Spleen (tissue), 7 donors: ENCODE results near the gene KCNAB1.

Experiments used
- POLR2A ChIP-seq, 3 donors: fragments of 450-650 bp; IDR thresholded peaks; one replicate each; pipeline ENCODE4 v1.5.1; 2017; ENCODE audit warnings: antibody characterized with exemption in 3 of 3, mild to moderate bottlenecking in 1 of 3
- POLR2AphosphoS5 ChIP-seq, 3 donors: sonication (generic); formaldehyde crosslinking; IDR thresholded peaks; one replicate each; pipeline ENCODE4 v1.5.1; 2017; ENCODE audit warnings: antibody characterized with exemption in 3 of 3
- TF ChIP-seq, protein P1 (sequence below), 11 experiments: fragments of 200-600 bp in 7 of 11; fragments of 450-650 bp in 4 of 11; sonication (generic) in 4 of 11; IDR thresholded peaks in 8 of 11; conservative IDR thresholded peaks in 3 of 11; 1 replicate in 7 of 11; 2 replicates in 4 of 11; pipeline versions ENCODE4 v1.4.0 to v1.8.0; 2016 to 2021; ENCODE audit warnings: antibody characterized with exemption in 11 of 11, inconsistent platforms in 4 of 11, mild to moderate bottlenecking in 1 of 11
- donor health status: DM: no; HTN: no; CAD: no; lungs with moderate emphysema.
- donor health status: DM: no; HTN: no; CAD: no.
- donor health status: DM: no; HTN: no; CAD: no.

DNA sequence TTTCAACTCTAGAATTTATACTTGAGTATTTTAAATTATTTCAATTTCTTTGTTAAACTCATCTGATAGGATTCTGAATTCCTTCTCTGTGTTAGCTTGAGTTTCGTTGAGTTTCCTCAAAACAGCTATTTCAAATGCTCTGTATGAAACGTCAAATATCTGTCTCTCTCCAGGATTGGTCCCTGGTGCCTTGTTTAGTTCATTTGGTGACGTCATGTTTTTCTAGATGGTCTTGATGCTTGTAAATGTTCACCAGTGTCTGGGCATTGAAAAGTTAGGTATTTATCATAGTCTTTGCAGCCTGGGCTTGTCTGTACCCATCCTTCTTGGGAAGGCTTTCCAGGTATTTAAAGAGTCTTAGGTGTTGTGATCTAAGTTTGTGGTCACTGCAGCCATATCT is 151.1 kb downstream of the KCNAB1 start:
- TF ChIP-seq, protein P1, sequence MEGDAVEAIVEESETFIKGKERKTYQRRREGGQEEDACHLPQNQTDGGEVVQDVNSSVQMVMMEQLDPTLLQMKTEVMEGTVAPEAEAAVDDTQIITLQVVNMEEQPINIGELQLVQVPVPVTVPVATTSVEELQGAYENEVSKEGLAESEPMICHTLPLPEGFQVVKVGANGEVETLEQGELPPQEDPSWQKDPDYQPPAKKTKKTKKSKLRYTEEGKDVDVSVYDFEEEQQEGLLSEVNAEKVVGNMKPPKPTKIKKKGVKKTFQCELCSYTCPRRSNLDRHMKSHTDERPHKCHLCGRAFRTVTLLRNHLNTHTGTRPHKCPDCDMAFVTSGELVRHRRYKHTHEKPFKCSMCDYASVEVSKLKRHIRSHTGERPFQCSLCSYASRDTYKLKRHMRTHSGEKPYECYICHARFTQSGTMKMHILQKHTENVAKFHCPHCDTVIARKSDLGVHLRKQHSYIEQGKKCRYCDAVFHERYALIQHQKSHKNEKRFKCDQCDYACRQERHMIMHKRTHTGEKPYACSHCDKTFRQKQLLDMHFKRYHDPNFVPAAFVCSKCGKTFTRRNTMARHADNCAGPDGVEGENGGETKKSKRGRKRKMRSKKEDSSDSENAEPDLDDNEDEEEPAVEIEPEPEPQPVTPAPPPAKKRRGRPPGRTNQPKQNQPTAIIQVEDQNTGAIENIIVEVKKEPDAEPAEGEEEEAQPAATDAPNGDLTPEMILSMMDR (IDR thresholded peaks at IDR 0.05 in 8 of 11, conservative IDR thresholded peaks at IDR 0.05 in 3 of 11) = no peak
- no peak for TF ChIP-seq POLR2A (IDR thresholded peaks at IDR 0.05)
- no peak for TF ChIP-seq POLR2AphosphoS5 (IDR thresholded peaks at IDR 0.05)
